Ovary (tissue), 9 donors: ENCODE data around the gene PRCD. TPM values are rescaled to one million over a fixed set of nuclear protein-coding genes. Genes with fewer than 3 reads are reported as not detected.

Experiments used
- DNase-seq, 5 donors: peaks; one replicate each; pipeline ENCODE4 v3.0.0-alpha.2; 2019 to 2020
- H3K27ac ChIP-seq, 2 donors: fragments of 200-600 bp; one replicate each; pipeline versions ENCODE4 v1.5.1 to v1.8.0; 2019 to 2022
- H3K27me3 ChIP-seq: fragments of 200-600 bp; one replicate; pipeline ENCODE4 v1.8.0; 2022
- H3K36me3 ChIP-seq: fragments of 200-600 bp; sonication (generic); one replicate; pipeline ENCODE4 v1.5.1; 2019
- H3K4me1 ChIP-seq: one replicate; pipeline ENCODE4 v1.8.1; 2013; ENCODE audit warnings: mild to moderate bottlenecking, moderate library complexity; ENCODE audit not compliant: insufficient read depth
- H3K4me3 ChIP-seq: fragments of 200-600 bp; sonication (generic); one replicate; pipeline ENCODE4 v1.5.1; 2017
- H3K9me3 ChIP-seq, 2 donors: fragments of 200-600 bp in 1 of 2; sonication (generic) in 1 of 2; one replicate each; pipeline versions ENCODE4 v1.5.1 to v1.8.1; 2013 to 2019; ENCODE audit warnings: mild to moderate bottlenecking in 1 of 2, moderate library complexity in 1 of 2
- EP300 ChIP-seq: sonication (generic); formaldehyde crosslinking; IDR thresholded peaks from one replicate; pipeline ENCODE4 v1.6.1; 2017; ENCODE audit warnings: antibody characterized with exemption
- POLR2A ChIP-seq: fragments of 450-650 bp; IDR thresholded peaks from one replicate; pipeline ENCODE4 v1.6.1; 2017; ENCODE audit warnings: antibody characterized with exemption, mild to moderate bottlenecking, moderate library complexity
- WGBS, 3 donors: extraction: QIAGEN DNeasy Blood & Tissue Kit in 1 of 3; methylation state at CpG; one replicate each; pipeline versions ENCODE4 v1.1.5 to v1.1.7; 2013 to 2017; 5-methylcytosine and 5-hydroxymethylcytosine counted together
- intact Hi-C, 4 donors: fragments of 100-400 bp; cut with DNase I; formaldehyde crosslinking; loops; one replicate each; pipeline versions ENCODE4 v1.11.0 to v1.15.1; 2022 to 2023
- polyA plus RNA-seq, 2 donors: library from polyadenylated mRNA; stranded (reverse); fragments of 200-250 nt in 1 of 2; fragments of 350-450 nt in 1 of 2; fragmentation: Illumina TruSeq in 1 of 2; extraction: RNeasy Lipid Tissue Mini Kit (QIAGEN cat#74804) in 1 of 2; gene quantifications; one replicate each; pipeline ENCODE4 v1.2.3, GENCODE V29; 2013 to 2014
- total RNA-seq, 7 donors: library from RNA; depleted of rRNA in 2 of 7; stranded (reverse); fragments of >200 nt in 2 of 7; fragmentation: NEBNext Ultra II Directional in 3 of 7; extraction: Animal tissue kit (Norgen Biotek cat#: 25700) in 3 of 7; gene quantifications; one replicate each; pipeline versions ENCODE4 v1.1.0 to v1.2.4, GENCODE V29; 2016 to 2023
- TF ChIP-seq, protein P1 (sequence below), 3 donors: fragments of 450-650 bp in 2 of 3; fragments of 200-600 bp in 1 of 3; IDR thresholded peaks; one replicate each; pipeline versions ENCODE4 v1.5.1 to v1.8.0; 2016 to 2022; ENCODE audit warnings: antibody characterized with exemption in 3 of 3, mild to moderate bottlenecking in 1 of 3
- donor health status: DM: no; HTN: no; CAD: no; lungs with moderate emphysema.
- donor health status: DM: no; HTN: no; CAD: no.
- donor health status: Bipolar disorder and iron deficiency.
- donor health status: DM: yes; HTN: yes; CAD: no.
- donor health status: DM: no; HTN: no; CAD: no.
- donor health status: DM: yes; HTN: yes; CAD: no.

PRCD gene
- total and polyA plus RNA-seq, 9 donors, result 1.5 to 12.2 (median 2.8) TPM

DNA sequence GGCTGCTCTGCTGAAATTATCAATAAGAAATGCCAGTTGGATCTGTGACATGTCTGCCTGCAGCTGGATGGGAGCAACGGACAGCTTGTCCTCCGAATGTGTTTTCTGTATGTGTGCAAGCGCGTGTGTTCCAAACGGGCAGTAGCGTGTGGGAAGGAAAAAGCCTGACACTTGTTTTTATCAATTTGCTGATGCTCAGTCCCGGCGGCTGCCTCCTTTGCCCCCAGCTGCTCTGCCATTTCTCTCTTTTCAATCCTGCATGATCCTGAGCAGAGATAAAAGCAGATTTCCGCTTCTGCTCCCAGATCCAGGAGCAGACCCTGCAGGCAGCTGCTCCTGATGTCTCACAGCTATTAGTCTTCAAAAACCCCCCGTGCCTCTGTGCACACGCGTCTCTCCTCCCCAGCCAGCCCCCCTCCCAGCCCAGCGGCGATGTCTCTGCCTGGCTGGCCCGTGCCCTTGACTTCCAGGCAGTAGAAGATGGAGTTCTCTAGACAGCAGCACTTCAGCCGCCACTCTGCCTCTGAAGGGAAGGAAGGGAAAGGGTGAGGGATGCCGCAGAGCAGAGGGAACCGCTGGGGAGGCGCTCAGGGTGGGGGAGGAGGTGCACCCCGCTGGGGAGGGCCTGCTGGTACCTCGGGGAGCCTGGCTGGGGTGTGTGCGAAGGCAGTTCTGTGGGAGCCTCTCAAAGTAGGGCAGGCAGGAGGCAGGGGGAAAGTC is 4.1 kb downstream of the PRCD start:
- no peaks in the 10 kb centered on the region for H3K27me3 ChIP-seq
- no peaks in the 10 kb centered on the region for H3K36me3 ChIP-seq
- peak in 2 of 5 donors; percentile 18 to 53 for DNase-seq
- WGBS, 3 donors, result 16 to 41% (median 28%) methylated on average over 22 of the region's 22 CpGs
- intact Hi-C loops, result no loop called here
- TF ChIP-seq POLR2A (no peak), EP300 (no peak)
- TF ChIP-seq, protein P1, sequence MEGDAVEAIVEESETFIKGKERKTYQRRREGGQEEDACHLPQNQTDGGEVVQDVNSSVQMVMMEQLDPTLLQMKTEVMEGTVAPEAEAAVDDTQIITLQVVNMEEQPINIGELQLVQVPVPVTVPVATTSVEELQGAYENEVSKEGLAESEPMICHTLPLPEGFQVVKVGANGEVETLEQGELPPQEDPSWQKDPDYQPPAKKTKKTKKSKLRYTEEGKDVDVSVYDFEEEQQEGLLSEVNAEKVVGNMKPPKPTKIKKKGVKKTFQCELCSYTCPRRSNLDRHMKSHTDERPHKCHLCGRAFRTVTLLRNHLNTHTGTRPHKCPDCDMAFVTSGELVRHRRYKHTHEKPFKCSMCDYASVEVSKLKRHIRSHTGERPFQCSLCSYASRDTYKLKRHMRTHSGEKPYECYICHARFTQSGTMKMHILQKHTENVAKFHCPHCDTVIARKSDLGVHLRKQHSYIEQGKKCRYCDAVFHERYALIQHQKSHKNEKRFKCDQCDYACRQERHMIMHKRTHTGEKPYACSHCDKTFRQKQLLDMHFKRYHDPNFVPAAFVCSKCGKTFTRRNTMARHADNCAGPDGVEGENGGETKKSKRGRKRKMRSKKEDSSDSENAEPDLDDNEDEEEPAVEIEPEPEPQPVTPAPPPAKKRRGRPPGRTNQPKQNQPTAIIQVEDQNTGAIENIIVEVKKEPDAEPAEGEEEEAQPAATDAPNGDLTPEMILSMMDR (IDR thresholded peaks at IDR 0.05), result no peak
- H3K4me3 ChIP-seq, result no peak overlapping the region
- no peaks in the 10 kb centered on the region for H3K9me3 ChIP-seq
- H3K27ac ChIP-seq, result peak overlapping the region in 1 of 2 donors; percentile 69
- H3K4me1 ChIP-seq, result peaks cover 43% of the 10 kb centered on the region

DNA sequence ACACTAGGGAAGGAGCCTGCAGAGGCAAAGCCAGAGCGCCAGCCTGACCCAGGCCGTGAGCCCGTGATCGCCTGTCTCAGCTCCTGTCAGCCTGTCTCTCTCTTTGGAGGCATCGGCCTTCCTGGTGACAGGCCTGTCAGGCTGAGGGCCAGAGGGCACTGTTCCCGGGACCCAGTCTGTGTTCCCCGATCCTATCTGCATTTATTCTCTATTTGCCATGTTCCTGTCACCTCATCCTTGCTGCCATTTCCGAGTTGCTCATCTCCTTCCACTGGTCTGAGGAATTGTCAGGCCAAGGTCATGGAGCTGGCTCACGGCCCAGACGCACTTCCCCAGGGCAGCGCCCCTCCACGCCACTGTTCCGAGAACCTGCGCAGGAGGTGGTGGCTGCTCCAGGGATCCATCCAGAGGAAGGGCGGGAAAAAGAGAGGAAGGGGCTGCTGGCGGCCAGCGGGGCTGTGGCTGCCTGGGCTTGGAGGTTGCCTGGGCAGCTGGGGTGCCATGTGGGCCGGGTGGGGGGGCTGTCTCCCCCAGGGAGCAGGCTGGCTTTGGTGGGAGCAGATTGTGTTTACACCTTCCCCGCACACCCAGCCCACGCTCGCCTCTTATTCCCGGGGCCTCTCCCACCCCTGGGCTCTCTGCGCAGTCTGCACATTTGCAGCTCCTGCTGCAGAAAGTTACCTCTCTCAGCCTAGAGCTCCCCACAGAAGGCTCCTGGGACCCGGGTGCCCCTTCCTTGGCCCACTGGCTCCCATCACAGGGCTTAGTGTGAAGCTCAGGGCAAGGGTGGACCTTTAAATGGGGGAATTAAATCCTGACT is 4.9 kb downstream of the PRCD start:
- H3K27ac ChIP-seq, result peak overlapping the region in 1 of 2 donors; percentile 69
- no peak for TF ChIP-seq EP300
- no peak for TF ChIP-seq POLR2A
- TF ChIP-seq, protein P1 (IDR thresholded peaks at IDR 0.05), result no peak
- WGBS, 3 donors, result 24 to 31% (median 25%) methylated on average over 21 to 24 of the region's 24 CpGs
- no peak overlapping the region for H3K4me3 ChIP-seq
- H3K9me3 ChIP-seq, result no peaks in the 10 kb centered on the region
- no peaks in the 10 kb centered on the region for H3K27me3 ChIP-seq
- intact Hi-C loops, result no loop called here
- peak; percentile 69 to 83 (median 81) for DNase-seq
- no peaks in the 10 kb centered on the region for H3K36me3 ChIP-seq
- H3K4me1 ChIP-seq, result peaks cover 43% of the 10 kb centered on the region

DNA sequence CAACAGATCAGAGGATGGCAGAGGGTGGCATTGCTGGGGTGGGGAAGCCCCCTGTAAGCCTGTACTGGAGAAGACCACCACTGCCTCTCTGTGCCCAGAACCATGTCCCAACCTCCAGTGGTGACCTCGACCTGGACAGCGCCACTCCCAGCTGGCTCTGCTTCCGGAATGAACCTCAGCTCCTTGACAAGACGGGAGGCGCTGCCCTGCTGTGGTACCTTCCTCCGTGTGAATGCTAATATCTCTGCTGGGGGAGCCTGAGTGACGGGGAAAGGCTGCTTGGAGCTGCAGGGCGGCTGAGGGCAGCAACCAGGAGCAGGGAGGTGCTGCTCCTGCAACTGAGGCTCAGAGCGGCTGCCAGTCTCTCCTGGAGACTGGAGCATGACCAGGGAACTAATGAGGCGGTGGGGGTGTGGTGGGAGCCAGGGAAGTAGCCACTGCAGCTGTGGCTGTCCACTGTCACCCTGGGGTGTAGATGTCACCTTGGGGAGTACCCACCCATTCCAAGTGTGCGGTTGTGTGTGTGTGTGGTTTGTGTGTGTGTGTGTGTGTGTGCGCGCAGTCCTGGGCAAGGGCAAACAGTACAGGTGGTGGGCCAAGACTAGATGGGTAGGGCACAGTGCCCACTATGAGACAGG is 6.2 kb downstream of the PRCD start:
- H3K27ac ChIP-seq, result no peak overlapping the region
- H3K9me3 ChIP-seq, result no peaks in the 10 kb centered on the region
- no peaks in the 10 kb centered on the region for H3K36me3 ChIP-seq
- intact Hi-C loops, result loop anchor here in 2 of 4 donors (2.0 kb wide), 1 partner anchor 23 kb away; no protein-coding TSS in a partner anchor
- H3K4me1 ChIP-seq, result peaks cover 36% of the 10 kb centered on the region
- DNase-seq, result peak in 2 of 5 donors; percentile 21 to 39
- H3K4me3 ChIP-seq, result no peak overlapping the region
- no peaks in the 10 kb centered on the region for H3K27me3 ChIP-seq
- 63 to 72% (median 71%) methylated on average over 13 of the region's 13 CpGs for WGBS, 3 donors
- no peak for TF ChIP-seq POLR2A
- TF ChIP-seq, protein P1 (IDR thresholded peaks at IDR 0.05), result no peak
- TF ChIP-seq EP300, result no peak

DNA sequence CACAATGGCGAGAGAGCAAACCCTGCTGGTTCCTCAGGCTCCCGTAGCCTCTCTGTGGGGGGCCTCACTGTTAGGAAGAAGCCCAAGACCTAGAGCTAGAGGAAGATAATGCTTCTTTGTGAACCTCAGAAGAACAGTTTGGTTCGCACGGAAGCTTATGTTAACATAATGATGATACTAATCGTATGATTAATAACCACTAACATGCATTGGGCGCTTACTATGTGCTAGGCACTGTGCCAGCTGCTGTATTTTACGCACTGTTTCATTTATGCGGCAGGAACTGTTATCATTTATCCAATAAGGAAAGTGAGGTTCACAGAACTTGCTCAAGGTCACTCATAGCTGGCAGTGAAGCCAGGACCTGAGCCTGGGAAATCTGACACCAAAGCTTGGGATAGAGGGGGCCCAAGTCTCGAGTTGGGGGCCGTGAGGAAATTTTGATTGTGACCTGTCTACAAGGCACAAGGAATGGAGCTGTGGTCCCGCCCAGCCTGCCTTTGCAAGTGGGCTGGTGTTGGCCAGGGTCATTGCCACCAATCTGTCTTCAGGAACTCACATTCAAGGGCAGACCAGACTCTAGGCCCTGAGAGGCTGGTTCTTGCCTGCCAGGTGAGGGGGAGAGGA is 6.8 kb downstream of the PRCD start:
- peak in 3 of 5 donors; percentile 35 to 55 (median 37) for DNase-seq
- Histone ChIP-seq H3K27ac (no peak overlapping the region), H3K9me3 (no peaks in the 10 kb centered on the region), H3K4me3 (no peak overlapping the region), H3K4me1 (peaks cover 34% of the 10 kb centered on the region), H3K27me3 (no peaks in the 10 kb centered on the region), H3K36me3 (no peaks in the 10 kb centered on the region)
- TF ChIP-seq, protein P1 (IDR thresholded peaks at IDR 0.05), result no peak
- no peak for TF ChIP-seq EP300
- TF ChIP-seq POLR2A, result no peak
- intact Hi-C loops, result loop anchor here in 3 of 4 donors (1.0 to 2.0 kb wide), 2 partner anchors 24 kb away; no protein-coding TSS in a partner anchor
- WGBS, 3 donors, result 16 to 34% (median 23%) methylated on average over 11 of the region's 11 CpGs
